ENCODE measurements around the gene PXN.

GRCh38 chr12:120263748-120264085 lies 1.8 kb downstream of the PXN start:
- TF ChIP-seq XRCC5 (optimal IDR thresholded peaks at IDR 0.05; ENCODE audit: low read length), result no peak
- no peak for TF ChIP-seq POLR2G (IDR thresholded peaks at IDR 0.05; ENCODE audit: low read depth, low read length)
- TF ChIP-seq, protein P1, sequence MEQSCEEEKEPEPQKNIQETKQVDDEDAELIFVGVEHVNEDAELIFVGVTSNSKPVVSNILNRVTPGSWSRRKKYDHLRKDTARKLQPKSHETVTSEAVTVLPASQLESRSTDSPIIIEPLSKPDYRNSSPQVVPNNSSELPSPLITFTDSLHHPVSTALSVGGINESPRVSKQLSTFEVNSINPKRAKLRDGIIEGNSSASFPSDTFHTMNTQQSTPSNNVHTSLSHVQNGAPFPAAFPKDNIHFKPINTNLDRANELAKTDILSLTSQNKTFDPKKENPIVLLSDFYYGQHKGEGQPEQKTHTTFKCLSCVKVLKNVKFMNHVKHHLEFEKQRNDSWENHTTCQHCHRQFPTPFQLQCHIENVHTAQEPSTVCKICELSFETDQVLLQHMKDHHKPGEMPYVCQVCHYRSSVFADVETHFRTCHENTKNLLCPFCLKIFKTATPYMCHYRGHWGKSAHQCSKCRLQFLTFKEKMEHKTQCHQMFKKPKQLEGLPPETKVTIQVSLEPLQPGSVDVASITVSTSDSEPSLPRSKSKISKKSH (CRISPR knock-in tag; IDR thresholded peaks at IDR 0.05; ENCODE audit: borderline replicate concordance), result no peak
- TF ChIP-seq, protein P2, sequence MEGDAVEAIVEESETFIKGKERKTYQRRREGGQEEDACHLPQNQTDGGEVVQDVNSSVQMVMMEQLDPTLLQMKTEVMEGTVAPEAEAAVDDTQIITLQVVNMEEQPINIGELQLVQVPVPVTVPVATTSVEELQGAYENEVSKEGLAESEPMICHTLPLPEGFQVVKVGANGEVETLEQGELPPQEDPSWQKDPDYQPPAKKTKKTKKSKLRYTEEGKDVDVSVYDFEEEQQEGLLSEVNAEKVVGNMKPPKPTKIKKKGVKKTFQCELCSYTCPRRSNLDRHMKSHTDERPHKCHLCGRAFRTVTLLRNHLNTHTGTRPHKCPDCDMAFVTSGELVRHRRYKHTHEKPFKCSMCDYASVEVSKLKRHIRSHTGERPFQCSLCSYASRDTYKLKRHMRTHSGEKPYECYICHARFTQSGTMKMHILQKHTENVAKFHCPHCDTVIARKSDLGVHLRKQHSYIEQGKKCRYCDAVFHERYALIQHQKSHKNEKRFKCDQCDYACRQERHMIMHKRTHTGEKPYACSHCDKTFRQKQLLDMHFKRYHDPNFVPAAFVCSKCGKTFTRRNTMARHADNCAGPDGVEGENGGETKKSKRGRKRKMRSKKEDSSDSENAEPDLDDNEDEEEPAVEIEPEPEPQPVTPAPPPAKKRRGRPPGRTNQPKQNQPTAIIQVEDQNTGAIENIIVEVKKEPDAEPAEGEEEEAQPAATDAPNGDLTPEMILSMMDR (CRISPR knock-in tag; IDR thresholded peaks at IDR 0.05), result no peak
- TF ChIP-seq NFE2L1 (CRISPR knock-in tag; IDR thresholded peaks at IDR 0.05; ENCODE audit: borderline replicate concordance), result no peak
- no peak for TF ChIP-seq KAT7 (CRISPR knock-in tag; IDR thresholded peaks at IDR 0.05; ENCODE audit: borderline replicate concordance)
- TF ChIP-seq HIVEP1 (CRISPR knock-in tag; IDR thresholded peaks at IDR 0.05), result no peak
- TF ChIP-seq TCF12 (IDR thresholded peaks at IDR 0.05), result no peak
- TF ChIP-seq TCF12 (CRISPR knock-in tag; IDR thresholded peaks at IDR 0.05), result no peak

Measured in HepG2 (cell line).